HG03457 (cell line): Measurements from ENCODE around the gene DHRS13.
"Not testable (repeated sequence)": the region's sequence is repeated elsewhere in the genome, so short reads cannot be mapped to it uniquely, and the experiment has no call there.

Source experiments
- ATAC-seq: cut with Tn5 transposase; IDR thresholded peaks from one replicate; pipeline ENCODE4 v1.9.1; 2021; ENCODE audit warnings: moderate number of reproducible peaks; ENCODE audit not compliant: unreplicated experiment

Gene DHRS13

GRCh38 chr17:28906706-28907438, 4.0 kb upstream of the DHRS13 start:
- ATAC-seq, result no peak

GRCh38 chr17:28906276-28906675, 3.4 kb upstream of the DHRS13 start:
- ATAC-seq, result no peak

DNA sequence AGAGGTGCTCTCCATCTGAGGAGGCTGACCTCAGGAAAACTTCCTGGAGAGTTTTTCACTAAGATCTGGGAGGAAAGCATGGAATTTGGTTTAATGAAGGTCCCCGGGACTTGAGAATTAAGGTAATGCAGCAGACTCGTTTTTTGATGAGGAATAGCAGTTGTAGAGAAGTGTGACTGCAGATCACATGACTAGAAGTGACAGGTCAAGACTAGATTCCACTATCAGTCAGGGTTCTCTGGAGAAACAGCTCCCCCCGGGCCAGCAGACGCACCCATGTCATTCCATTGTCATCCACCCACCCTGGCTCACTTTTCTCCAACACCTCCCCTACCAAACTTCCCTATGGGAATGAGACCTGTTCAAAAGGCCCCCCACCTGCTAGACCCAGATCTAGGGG, 1.9 kb upstream of the DHRS13 start:
- no peak for ATAC-seq

DNA sequence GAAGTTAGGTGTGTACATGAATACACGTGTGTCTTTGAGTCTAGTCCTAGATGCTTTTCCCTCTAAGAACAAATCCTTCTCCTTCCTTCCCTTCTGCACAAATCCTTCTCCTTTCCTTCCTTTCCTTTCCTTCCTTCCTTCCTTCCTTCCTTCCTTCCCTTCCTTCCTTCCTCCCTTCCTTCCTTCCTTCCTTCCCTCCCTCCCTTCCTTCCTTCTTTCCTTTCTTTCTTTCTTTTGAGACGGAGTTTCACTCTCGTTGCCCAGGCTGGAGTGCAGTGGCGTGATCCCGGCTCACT, 615 bp upstream of the DHRS13 start:
- not testable (repeated sequence) for ATAC-seq

DNA sequence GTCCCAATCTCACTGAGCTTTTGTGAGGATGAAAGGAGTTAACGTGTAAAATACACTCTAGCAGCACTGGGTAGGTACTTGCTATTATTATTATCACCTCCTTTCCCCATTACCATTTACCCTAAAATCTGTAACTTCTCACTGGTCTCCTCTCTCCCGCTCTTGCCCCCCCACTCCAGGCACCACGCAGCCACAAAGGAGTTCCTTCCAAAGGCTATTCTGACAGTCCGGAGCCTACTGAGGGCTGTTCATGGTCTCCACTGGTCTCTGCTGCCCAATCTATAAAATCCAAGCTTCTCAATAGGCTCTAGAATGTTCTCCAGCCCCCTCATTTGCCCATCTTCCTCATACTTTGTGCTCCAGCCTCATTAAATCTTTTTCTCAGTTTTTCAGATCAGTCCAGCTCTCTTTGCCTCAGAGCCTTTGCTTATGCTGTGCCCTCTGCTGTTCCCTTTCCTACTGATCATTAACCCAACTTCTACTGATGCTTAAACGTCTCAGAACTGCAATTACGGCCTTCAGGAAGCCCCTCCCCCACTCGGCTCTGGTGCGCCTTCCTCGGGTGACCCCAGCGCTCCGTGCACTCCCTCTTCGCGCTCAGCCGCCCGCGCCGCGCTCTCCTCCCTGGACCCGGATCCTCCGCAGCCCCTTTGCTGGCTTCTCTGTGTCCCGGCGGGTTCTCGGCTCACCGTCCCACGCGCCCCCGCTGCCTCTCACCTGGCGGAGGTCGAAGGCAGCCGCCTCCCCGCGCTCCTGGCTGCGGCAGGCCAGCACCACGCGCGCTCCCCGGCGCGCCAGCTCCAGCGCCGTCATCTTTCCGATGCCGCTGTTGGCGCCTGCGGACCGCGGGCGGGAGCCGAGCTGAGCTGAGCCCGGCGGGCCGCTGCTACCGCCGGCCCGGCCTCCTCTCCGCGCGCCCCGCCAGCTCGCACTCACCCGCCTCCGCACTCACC, 737 bp downstream of the DHRS13 start:
- peak; percentile 11 for ATAC-seq

DNA sequence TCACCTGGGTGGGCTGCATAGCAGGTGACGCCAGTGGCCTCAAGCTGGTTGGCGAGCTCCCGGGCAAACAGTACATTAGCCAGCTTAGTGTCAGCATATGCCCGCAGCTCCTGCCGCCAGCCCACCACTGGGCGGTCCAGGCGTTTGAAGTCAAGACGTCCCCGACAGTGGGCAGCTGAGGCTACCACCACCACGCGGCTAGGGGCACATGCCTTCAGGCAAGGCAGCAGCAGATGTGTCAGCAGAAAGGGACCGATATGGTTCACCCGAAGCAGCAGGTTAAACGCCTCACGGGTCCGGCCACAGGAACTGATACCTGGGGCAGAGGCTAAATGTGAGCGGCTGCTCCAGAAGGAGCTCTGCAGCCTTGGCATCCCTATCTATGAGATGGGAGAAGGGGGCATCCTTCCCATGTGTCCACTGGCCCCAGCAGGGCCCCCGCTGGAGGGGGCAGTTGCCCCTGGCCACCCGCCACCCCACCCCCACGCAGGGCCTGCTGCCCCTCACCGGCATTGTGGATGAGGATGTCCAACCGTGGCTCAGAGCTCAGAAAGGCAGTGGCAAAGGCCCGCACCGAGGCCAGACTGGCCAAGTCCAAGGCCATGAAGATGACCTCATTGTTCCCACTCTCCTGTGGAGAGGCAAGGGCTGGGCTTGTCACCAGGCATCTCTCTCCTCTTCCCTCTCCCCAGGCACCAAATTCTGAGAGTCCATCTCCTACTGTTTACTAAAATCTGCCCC, 1.7 kb downstream of the DHRS13 start:
- no peak for ATAC-seq

- no peak for ATAC-seq
Observed at GRCh38 chr17:28899212-28899815, 3.6 kb downstream of the DHRS13 start.

GRCh38 chr17:28898527-28898955, 4.3 kb downstream of the DHRS13 start:
- ATAC-seq, result no peak

- no peak for ATAC-seq
Observed at GRCh38 chr17:28897769-28898526, 4.9 kb downstream of the DHRS13 start.

GRCh38 chr17:28896884-28897768, 5.8 kb downstream of the DHRS13 start, which contains the start of gene FLOT2:
FLOT2 (minus strand) TSS chr17:28897733; CDS start chr17:28897574, 159 bp downstream.
- ATAC-seq, result no peak

GRCh38 chr17:28896491-28896883, 6.4 kb downstream of the DHRS13 start:
- no peak for ATAC-seq

- ATAC-seq, result no peak
Observed at GRCh38 chr17:28895794-28896447, 7.0 kb downstream of the DHRS13 start.

DNA sequence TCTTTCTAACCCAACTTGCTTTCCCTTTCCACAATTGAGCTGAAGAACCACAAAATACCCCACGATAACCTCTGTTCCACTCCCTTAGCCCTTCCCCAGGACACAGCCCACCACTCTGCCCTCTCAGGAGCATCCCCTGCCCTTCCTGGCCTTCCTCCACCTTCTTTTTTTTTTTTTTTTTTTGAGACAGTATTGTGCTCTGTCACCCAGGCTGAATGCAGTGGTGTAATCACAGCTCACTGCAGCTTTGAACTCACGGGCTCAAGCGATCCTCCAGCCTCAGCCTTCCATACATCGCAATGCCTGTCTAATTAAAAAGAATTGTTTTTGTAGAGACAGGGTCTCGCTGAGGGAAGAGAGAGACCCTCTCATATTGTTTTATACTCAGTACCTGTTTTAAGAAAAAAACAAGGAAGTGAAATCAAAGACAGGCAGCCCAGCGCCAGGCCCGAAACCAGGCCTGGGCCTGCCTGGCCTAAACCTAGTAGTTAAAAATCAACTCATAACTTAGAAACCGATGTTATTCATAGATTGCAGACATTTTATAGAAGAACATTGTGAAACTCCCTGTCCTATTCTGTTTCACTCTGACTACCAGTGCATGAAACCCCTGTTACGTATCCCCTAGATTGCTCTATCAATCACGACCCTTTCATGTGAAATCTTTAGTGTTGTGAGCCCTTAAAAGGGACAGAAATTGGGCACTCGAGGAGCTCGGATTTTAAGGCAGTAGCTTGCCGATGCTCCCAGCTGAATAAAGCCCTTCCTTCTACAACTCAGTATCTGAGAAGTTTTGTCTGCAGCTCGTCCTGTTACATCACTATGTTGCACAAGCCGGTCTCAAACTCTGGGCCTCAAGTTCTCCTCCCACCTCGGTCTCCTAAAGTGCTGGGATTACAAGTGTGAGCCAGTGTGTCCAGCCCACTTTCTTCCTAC, 9.4 kb downstream of the DHRS13 start:
- ATAC-seq, result not testable (repeated sequence)

- ATAC-seq, result no peak
Observed at GRCh38 chr17:28892024-28892423, 10.9 kb downstream of the DHRS13 start.

DNA sequence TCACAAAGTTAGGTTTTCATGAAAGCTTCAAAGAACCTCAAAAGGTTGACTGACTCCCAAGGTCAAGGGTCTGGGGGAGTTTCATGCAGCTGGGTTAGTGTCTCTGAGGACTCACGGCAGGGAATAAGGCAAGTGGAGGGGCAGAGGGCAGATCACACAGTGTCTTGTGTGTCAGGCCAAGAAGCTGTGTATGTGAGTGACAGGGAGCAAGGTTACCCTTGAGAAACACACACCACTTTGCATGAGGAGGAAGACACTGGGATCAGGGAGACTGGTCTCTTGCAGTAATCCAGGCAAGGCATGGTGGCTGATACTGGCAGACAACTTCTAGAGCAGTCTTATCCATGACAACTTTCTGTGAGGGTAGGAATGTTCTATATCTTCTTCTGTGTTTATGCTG, 11.7 kb downstream of the DHRS13 start:
- ATAC-seq, result no peak

DNA sequence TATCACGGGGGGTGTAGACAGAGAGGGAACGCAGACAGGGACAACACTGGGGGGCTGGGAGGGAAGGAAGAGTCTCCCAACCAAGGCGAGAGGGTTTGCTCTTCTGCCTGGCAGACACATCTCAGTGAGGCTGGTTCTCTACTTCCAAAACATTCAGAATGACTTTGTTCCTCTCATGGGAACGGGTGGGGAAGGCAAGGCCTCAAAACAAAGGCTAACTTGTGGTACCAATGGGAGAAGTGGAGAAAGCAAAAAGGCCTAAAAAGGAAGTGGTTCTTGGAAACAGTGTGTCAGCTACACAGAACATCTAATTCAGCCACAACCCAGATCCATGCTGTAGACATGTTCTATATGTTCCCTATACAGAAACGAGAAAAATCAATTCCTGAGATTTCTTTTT, 12.9 kb downstream of the DHRS13 start:
- ATAC-seq, result no peak

DNA sequence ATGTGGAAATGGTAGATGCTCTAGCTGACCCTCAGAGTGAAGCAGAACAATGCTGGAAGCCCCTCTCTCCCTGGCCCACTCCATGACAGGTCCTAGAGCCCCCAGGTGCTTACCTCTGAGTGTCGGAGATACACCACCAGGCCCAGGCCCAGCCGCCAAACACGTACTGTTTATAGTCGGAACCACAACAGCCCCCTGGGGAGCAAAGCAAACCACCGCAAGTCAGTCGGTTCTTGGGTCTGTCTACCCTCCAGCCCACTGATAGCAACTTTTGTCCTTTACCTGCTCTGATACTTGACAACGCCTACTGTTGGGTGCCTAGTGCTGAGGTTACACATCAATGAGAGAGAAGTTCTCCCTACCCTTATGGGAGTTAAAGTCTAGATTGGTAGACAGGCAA, 14.0 kb downstream of the DHRS13 start:
- no peak for ATAC-seq
